ENCODE measurements around the gene NRG2.

NRG2 gene

GRCh38 chr5:140041099-140041491, 2.0 kb downstream of the NRG2 start:
- DNase-seq (ENCODE audit: low read depth) = no peak

- no peak for DNase-seq (ENCODE audit: low read depth)
Measured at GRCh38 chr5:140040358-140040757, 2.7 kb downstream of the NRG2 start.

- DNase-seq (ENCODE audit: low read depth) = no peak
Measured at GRCh38 chr5:140039561-140039960, 3.5 kb downstream of the NRG2 start.

GRCh38 chr5:140038373-140038957, 4.6 kb downstream of the NRG2 start:
- no peak for DNase-seq (ENCODE audit: low read depth)

GRCh38 chr5:140037012-140037411, 6.1 kb downstream of the NRG2 start:
- no peak for DNase-seq (ENCODE audit: low read depth)

- no peak for DNase-seq (ENCODE audit: low read depth)
Measured at GRCh38 chr5:140035881-140036280, 7.2 kb downstream of the NRG2 start.

- DNase-seq (ENCODE audit: low read depth) = no peak
Measured at GRCh38 chr5:140033037-140033760, 9.9 kb downstream of the NRG2 start.

- no peak for DNase-seq (ENCODE audit: low read depth)
Measured at GRCh38 chr5:140032296-140032695, 10.8 kb downstream of the NRG2 start.

GRCh38 chr5:140027807-140028206, 15.3 kb downstream of the NRG2 start:
- no peak for DNase-seq (ENCODE audit: low read depth)

- no peak for DNase-seq (ENCODE audit: low read depth)
Measured at GRCh38 chr5:140025736-140026135, 17.4 kb downstream of the NRG2 start.

GRCh38 chr5:140024928-140025327, 18.2 kb downstream of the NRG2 start:
- no peak for DNase-seq (ENCODE audit: low read depth)

- DNase-seq (ENCODE audit: low read depth) = no peak
Measured at GRCh38 chr5:140023611-140024191, 19.4 kb downstream of the NRG2 start.

- no peak for DNase-seq (ENCODE audit: low read depth)
Measured at GRCh38 chr5:140020601-140021177, 22.4 kb downstream of the NRG2 start.

GRCh38 chr5:140018920-140019644, 24.0 kb downstream of the NRG2 start:
- DNase-seq (ENCODE audit: low read depth) = no peak

GRCh38 chr5:140018517-140018916, 24.6 kb downstream of the NRG2 start:
- no peak for DNase-seq (ENCODE audit: low read depth)

GRCh38 chr5:140018096-140018481, 25.0 kb downstream of the NRG2 start:
- no peak for DNase-seq (ENCODE audit: low read depth)

- no peak for DNase-seq (ENCODE audit: low read depth)
Measured at GRCh38 chr5:140017397-140018095, 25.6 kb downstream of the NRG2 start.

- DNase-seq (ENCODE audit: low read depth) = no peak
Measured at GRCh38 chr5:140015706-140016105, 27.4 kb downstream of the NRG2 start.

GRCh38 chr5:140014751-140015150, 28.3 kb downstream of the NRG2 start:
- no peak for DNase-seq (ENCODE audit: low read depth)

GRCh38 chr5:140013536-140013935, 29.6 kb downstream of the NRG2 start:
- DNase-seq (ENCODE audit: low read depth) = no peak

GRCh38 chr5:140012443-140012842, 30.7 kb downstream of the NRG2 start:
- no peak for DNase-seq (ENCODE audit: low read depth)

GRCh38 chr5:140011297-140011802, 31.7 kb downstream of the NRG2 start:
- no peak for DNase-seq (ENCODE audit: low read depth)

Data from activated T-cell treated with anti-CD3 and anti-CD28 coated beads for 24 hours (primary cell).